GM12864 (cell line): ENCODE measurements around the gene SLITRK2.

Experiments
- DNase-seq: peaks from one replicate; pipeline ENCODE4 v3.0.0-alpha.2; 2011; ENCODE audit warnings: low read depth
- H3K4me3 ChIP-seq: 2 replicates; pipeline ENCODE4 v1.5.1; 2011; ENCODE audit warnings: mild to moderate bottlenecking, low read depth, low read length, control low read depth
- CTCF ChIP-seq: IDR thresholded peaks from 2 replicates; pipeline ENCODE4 v1.5.1; 2011; ENCODE audit warnings: low read depth, mild to moderate bottlenecking, moderate library complexity, low read length, control low read depth, inconsistent platforms; ENCODE audit errors: missing control alignments

SLITRK2 gene

GRCh38 chrX:145817331-145818185, at the start of gene SLITRK2:
Gene SLITRK2, plus strand, starts transcription at chrX:145817829. Its CDS starts 4,597 bp downstream, at chrX:145822426.
- DNase-seq, result no peak

GRCh38 chrX:145773006-145773405, 44.6 kb upstream of the SLITRK2 start:
- H3K4me3 ChIP-seq, result no peak overlapping the region
- TF ChIP-seq CTCF, result no peak
- no peak for DNase-seq

More at GRCh38 chrX:145817331-145818185, at the start of gene SLITRK2:
- H3K4me3 ChIP-seq, result no peak within 1 kb of the TSS
- TF ChIP-seq CTCF, result no peak

GRCh38 chrX:145792281-145792680, 25.3 kb upstream of the SLITRK2 start:
- TF ChIP-seq CTCF, result no peak
- no peak for DNase-seq
- no peak overlapping the region for H3K4me3 ChIP-seq

- no peak for DNase-seq
- TF ChIP-seq CTCF, result no peak
- no peak overlapping the region for H3K4me3 ChIP-seq
Measured at GRCh38 chrX:145803508-145803907, 14.1 kb upstream of the SLITRK2 start.

GRCh38 chrX:145813081-145813480, 4.5 kb upstream of the SLITRK2 start:
- H3K4me3 ChIP-seq, result no peak overlapping the region
- TF ChIP-seq CTCF, result no peak
- no peak for DNase-seq

- TF ChIP-seq CTCF, result no peak
- H3K4me3 ChIP-seq, result no peak overlapping the region
- DNase-seq, result no peak
Measured at GRCh38 chrX:145816601-145817315, 871 bp upstream of the SLITRK2 start.
